Endothelial cell of umbilical vein (primary cell): ENCODE data around the gene ATP5F1B. TPM values are rescaled to one million over a fixed set of nuclear protein-coding genes. Genes with fewer than 3 reads are reported as not detected.

Source experiments
- BruUV-seq: library from RNA; stranded (reverse); fragments of 400-500 nt; replicated peaks from 2 replicates; lab custom pipeline; 2021; lab: Mats Ljungman, UMichigan
- CTCF ChIA-PET: fragments of 300-600, 350-600 bp; sonication (Branson Sonifier 250); formaldehyde crosslinking; loops from one replicate; lab custom pipeline; 2021; ENCODE audit warnings: antibody characterized with exemption, inconsistent platforms; lab: Charles Lee
- POLR2A ChIA-PET: fragments of 300-600, 350-600 bp; sonication (Branson Sonifier 250); formaldehyde crosslinking; loops from one replicate; lab custom pipeline; 2021; ENCODE audit warnings: antibody characterized with exemption, inconsistent platforms; lab: Charles Lee
- DNase-seq: peaks from one replicate; pipeline ENCODE4 v3.0.0-alpha.2; 2011; ENCODE audit warnings: low read depth, low spot score
- FAIRE-seq: peaks from 2 replicates; lab custom pipeline; 2011; peaks lifted over from hg19 to GRCh38; lab: Jason Lieb, UNC
- H2AFZ ChIP-seq: 2 replicates; pipeline ENCODE4 v1.6.0; 2012; ENCODE audit warnings: low read depth, low read length, control low read depth, inconsistent platforms
- H3K27ac ChIP-seq: 2 replicates; pipeline ENCODE4 v1.5.1; 2011; ENCODE audit warnings: low read depth, mild to moderate bottlenecking, control low read depth, low read length, moderate library complexity; ENCODE audit not compliant: insufficient read depth
- H3K27me3 ChIP-seq, 2 experiments: 2 replicates each; pipeline versions ENCODE4 v1.6.0 to v1.6.1; 2011; ENCODE audit warnings: low read length in 2 of 2, mixed read lengths in 1 of 2; ENCODE audit not compliant: control insufficient read depth in 2 of 2, insufficient read depth in 2 of 2
- H3K36me3 ChIP-seq, 2 experiments: 2 replicates in 1 of 2; 3 replicates in 1 of 2; pipeline ENCODE4 v1.5.1; 2011; ENCODE audit warnings: low read length in 2 of 2, mild to moderate bottlenecking in 1 of 2, moderate library complexity in 1 of 2; ENCODE audit not compliant: control insufficient read depth in 2 of 2, insufficient read depth in 2 of 2; ENCODE audit errors: extremely low read depth in 1 of 2
- H3K4me1 ChIP-seq: 3 replicates; pipeline ENCODE4 v1.5.1; 2011; ENCODE audit warnings: mild to moderate bottlenecking, low read length; ENCODE audit not compliant: control insufficient read depth, insufficient read depth; ENCODE audit errors: extremely low read depth
- H3K4me2 ChIP-seq: 2 replicates; pipeline ENCODE4 v1.6.1; 2011; ENCODE audit warnings: low read length, control low read depth, mixed read lengths; ENCODE audit not compliant: insufficient read depth
- H3K4me3 ChIP-seq, 3 experiments: fragments of 200-600 bp in 1 of 3; sonication (generic), shearing (Covaris generic) in 1 of 3; replicated peaks in 1 of 3; 2 replicates each; pipeline ENCODE4 v1.5.1; 2011 to 2016; ENCODE audit warnings: control low read depth in 3 of 3, low read length in 3 of 3, mild to moderate bottlenecking in 2 of 3, inconsistent platforms in 1 of 3, low read depth in 1 of 3, moderate library complexity in 1 of 3; ENCODE audit not compliant: insufficient read depth in 1 of 3
- H3K79me2 ChIP-seq: 2 replicates; pipeline ENCODE4 v1.6.0; 2012; ENCODE audit warnings: low read length, inconsistent platforms; ENCODE audit not compliant: control insufficient read depth, insufficient read depth
- H3K9ac ChIP-seq: replicated peaks from 2 replicates; pipeline ENCODE3; 2011; ENCODE audit warnings: low read length, control low read depth; ENCODE audit not compliant: insufficient read depth; ENCODE audit errors: extremely low read depth
- H3K9me1 ChIP-seq: replicated peaks from 3 replicates; pipeline ENCODE4 v1.6.0; 2011; ENCODE audit warnings: mild to moderate bottlenecking, low read length; ENCODE audit not compliant: control insufficient read depth, insufficient read depth; ENCODE audit errors: extremely low read depth
- H3K9me3 ChIP-seq: replicated peaks from 2 replicates; pipeline ENCODE4 v1.5.1; 2012; ENCODE audit warnings: low read length, inconsistent platforms; ENCODE audit not compliant: control insufficient read depth, insufficient read depth
- H4K20me1 ChIP-seq: replicated peaks from 2 replicates; pipeline ENCODE3; 2011; ENCODE audit warnings: mild to moderate bottlenecking, low read length; ENCODE audit not compliant: control insufficient read depth, insufficient read depth; ENCODE audit errors: extremely low read depth
- EZH2 ChIP-seq: IDR thresholded peaks from 2 replicates; pipeline ENCODE4 v1.6.1; 2012; ENCODE audit warnings: borderline replicate concordance, low read depth, mild to moderate bottlenecking, moderate library complexity, low read length, inconsistent platforms; ENCODE audit not compliant: severe bottlenecking
- FOS ChIP-seq: IDR thresholded peaks from 2 replicates; pipeline ENCODE4 v1.6.1; 2011; ENCODE audit warnings: mild to moderate bottlenecking, low read length, moderate library complexity, borderline replicate concordance; ENCODE audit not compliant: insufficient read depth
- GATA2 ChIP-seq: IDR thresholded peaks from 2 replicates; pipeline ENCODE4 v1.7.0; 2011; ENCODE audit warnings: low read depth, mild to moderate bottlenecking, moderate library complexity, mixed read lengths, low read length; ENCODE audit not compliant: insufficient read length, insufficient read depth
- JUN ChIP-seq: IDR thresholded peaks from 2 replicates; pipeline ENCODE4 v1.6.1; 2011; ENCODE audit warnings: borderline replicate concordance, low read depth; ENCODE audit not compliant: insufficient read length, insufficient read depth
- MYC ChIP-seq: IDR thresholded peaks from one replicate; pipeline ENCODE4 v1.6.1; 2011; ENCODE audit warnings: mild to moderate bottlenecking, low read depth, low read length
- POLR2A ChIP-seq: IDR thresholded peaks from 2 replicates; pipeline ENCODE4 v1.6.1; 2012; ENCODE audit warnings: low read depth, mild to moderate bottlenecking, control low read depth, low read length
- POLR2AphosphoS5 ChIP-seq: IDR thresholded peaks from 2 replicates; pipeline ENCODE4 v1.6.1; 2012; ENCODE audit warnings: low read depth, mild to moderate bottlenecking, control low read depth, low read length, moderate library complexity; ENCODE audit not compliant: insufficient read depth
- dilution Hi-C: fragments of 300-500 bp; cut with MboI; formaldehyde crosslinking; loops from one replicate; pipeline ENCODE4 v1.15.0; 2019; ENCODE audit warnings: low sequenced_read_pairs; ENCODE audit not compliant: extremely low pct_ligation_motif_present
- intact Hi-C: fragments of 100-400 bp; cut with micrococcal nuclease; formaldehyde crosslinking; loops from one replicate; pipeline ENCODE4 v1.10.0; 2022
- polyA plus RNA-seq, 4 experiments: library from polyadenylated mRNA; depleted of rRNA in 3 of 4; stranded (reverse) in 3 of 4; unstranded in 1 of 4; fragments of >200 nt; gene quantifications; 2 replicates each; pipeline versions ENCODE4 v1.2.1 to v1.2.3, GENCODE V29; 2011 to 2012; ENCODE audit warnings: missing spikeins in 1 of 4
- total RNA-seq: library from RNA; stranded (reverse); gene quantifications from 2 replicates; pipeline ENCODE4 v1.2.3, GENCODE V29; 2021

Gene ATP5F1B
- total and polyA plus RNA-seq, 2 donors (not counting 3 experiments of a cell fraction or from before 2014, with no cell fraction given): 590 to 829 TPM

GRCh38 chr12:56626701-56627100, 19.1 kb downstream of the ATP5F1B start:
- Histone ChIP-seq H3K4me2 (no peak overlapping the region), H3K27me3 (no peaks in the 10 kb centered on the region), H3K4me1 (peaks cover 13% of the 10 kb centered on the region), H3K9me1 (no peaks in the 10 kb centered on the region), H2AFZ (no peak overlapping the region), H3K9me3 (no peaks in the 10 kb centered on the region), H3K36me3 (peaks cover 1 to 4% of the 10 kb centered on the region in 2 experiments), H4K20me1 (peaks cover 2% of the 10 kb centered on the region), H3K9ac (no peak overlapping the region), H3K4me3 (no peak overlapping the region), H3K79me2 (peaks cover 78% of the 10 kb centered on the region), H3K27ac (no peak overlapping the region)
- ChIA-PET POLR2A (no interaction called here), CTCF (interaction anchor here (1.1 to 13.9 kb wide), 2 partner anchors 9 to 17 kb away, joined by 6 to 150 read pairs; no protein-coding TSS in a partner anchor)
- no TSS peak for BruUV-seq
- intact Hi-C loops: no loop called here
- DNase-seq: no peak
- dilution Hi-C loops: no loop called here
- TF ChIP-seq GATA2 (no peak), EZH2 (no peak)
- no peak for FAIRE-seq

GRCh38 chr12:56622535-56622934, 23.2 kb downstream of the ATP5F1B start:
- CTCF ChIA-PET: interaction anchor here (13.9 kb wide), 1 partner anchor 13 kb away, joined by 150 read pairs; no protein-coding TSS in a partner anchor
- BruUV-seq: no TSS peak
- H3K27me3 ChIP-seq: no peaks in the 10 kb centered on the region
- FAIRE-seq (no peak), DNase-seq (no peak)
- TF ChIP-seq POLR2AphosphoS5 (no peak), EZH2 (no peak), POLR2A (no peak), JUN (no peak), MYC (no peak), GATA2 (no peak), FOS (no peak)
- no peak overlapping the region for H3K4me3 ChIP-seq
- peaks cover 2% of the 10 kb centered on the region for H4K20me1 ChIP-seq
- H3K4me1 ChIP-seq: no peaks in the 10 kb centered on the region
- H3K9ac ChIP-seq: no peak overlapping the region
- H2AFZ ChIP-seq: no peak overlapping the region
- POLR2A ChIA-PET: no interaction called here
- peaks cover 87% of the 10 kb centered on the region for H3K79me2 ChIP-seq
- no peak overlapping the region for H3K4me2 ChIP-seq
- intact Hi-C loops (no loop called here), dilution Hi-C loops (no loop called here)
- H3K27ac ChIP-seq: no peak overlapping the region
- H3K36me3 ChIP-seq: peaks cover 1 to 4% of the 10 kb centered on the region in 2 experiments
- H3K9me3 ChIP-seq: no peaks in the 10 kb centered on the region
- no peaks in the 10 kb centered on the region for H3K9me1 ChIP-seq
